ENCODE data around the gene TTLL10. TPM values are rescaled to one million over a fixed set of nuclear protein-coding genes. Genes with fewer than 3 reads are reported as not detected.

The TTLL10 gene
- total RNA-seq, 2 donors from 2014 or later, result not detected

GRCh38 chr1:1235016-1235744 lies 61.5 kb downstream of the TTLL10 start:
- TF ChIP-seq, protein P1, sequence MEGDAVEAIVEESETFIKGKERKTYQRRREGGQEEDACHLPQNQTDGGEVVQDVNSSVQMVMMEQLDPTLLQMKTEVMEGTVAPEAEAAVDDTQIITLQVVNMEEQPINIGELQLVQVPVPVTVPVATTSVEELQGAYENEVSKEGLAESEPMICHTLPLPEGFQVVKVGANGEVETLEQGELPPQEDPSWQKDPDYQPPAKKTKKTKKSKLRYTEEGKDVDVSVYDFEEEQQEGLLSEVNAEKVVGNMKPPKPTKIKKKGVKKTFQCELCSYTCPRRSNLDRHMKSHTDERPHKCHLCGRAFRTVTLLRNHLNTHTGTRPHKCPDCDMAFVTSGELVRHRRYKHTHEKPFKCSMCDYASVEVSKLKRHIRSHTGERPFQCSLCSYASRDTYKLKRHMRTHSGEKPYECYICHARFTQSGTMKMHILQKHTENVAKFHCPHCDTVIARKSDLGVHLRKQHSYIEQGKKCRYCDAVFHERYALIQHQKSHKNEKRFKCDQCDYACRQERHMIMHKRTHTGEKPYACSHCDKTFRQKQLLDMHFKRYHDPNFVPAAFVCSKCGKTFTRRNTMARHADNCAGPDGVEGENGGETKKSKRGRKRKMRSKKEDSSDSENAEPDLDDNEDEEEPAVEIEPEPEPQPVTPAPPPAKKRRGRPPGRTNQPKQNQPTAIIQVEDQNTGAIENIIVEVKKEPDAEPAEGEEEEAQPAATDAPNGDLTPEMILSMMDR (IDR thresholded peaks at IDR 0.05), result no peak
- Histone ChIP-seq H3K27me3 (replicated peaks; ENCODE audit: insufficient read depth) (no peaks in the 10 kb centered on the region), H3K27ac (no peak overlapping the region), H3K9me3 (no peaks in the 10 kb centered on the region), H3K4me1 (ENCODE audit: control insufficient read depth in 1 of 2, low read depth in 2 of 2) (peaks cover 12 to 20% of the 10 kb centered on the region in 2 donors), H3K4me3 (no peak overlapping the region), H3K36me3 (peaks cover 6% of the 10 kb centered on the region)
- ATAC-seq (ENCODE audit: insufficient number of reproducible peaks, low FRiP score, low read depth) (no peak), DNase-seq (ENCODE audit: low spot score) (no peak)

DNA sequence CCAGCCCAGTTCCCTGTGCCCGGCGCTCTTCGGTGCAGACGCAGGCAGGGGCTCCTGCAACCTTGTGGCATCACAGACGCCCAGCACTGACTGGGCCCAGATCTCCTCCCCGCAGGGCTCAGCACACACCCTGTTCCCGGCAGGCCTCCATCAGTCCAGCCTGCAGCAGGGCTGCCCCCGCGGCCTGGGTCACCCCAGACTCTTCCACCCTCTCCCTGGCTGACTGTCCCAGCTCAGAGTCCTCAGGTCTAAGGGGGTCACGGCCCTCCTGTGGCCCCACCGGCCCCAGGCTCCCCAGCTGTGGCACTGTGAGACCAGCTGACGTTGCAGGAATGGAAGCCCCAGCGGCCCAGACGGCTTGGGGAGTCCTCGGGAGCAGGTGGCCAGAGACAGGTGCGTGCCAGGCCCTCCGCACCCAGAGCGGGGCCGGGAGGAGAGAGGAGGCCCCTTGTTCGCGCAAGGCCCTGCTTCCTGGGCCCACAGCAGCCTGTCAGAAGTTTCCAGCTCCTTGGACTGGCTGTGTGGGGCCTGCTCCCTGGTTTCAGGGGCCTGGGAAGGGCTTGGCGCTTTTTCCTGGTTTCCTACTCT lies 62.6 kb downstream of the TTLL10 start:
- H3K36me3 ChIP-seq, result peaks cover 6% of the 10 kb centered on the region
- TF ChIP-seq, protein P1 (IDR thresholded peaks at IDR 0.05), result no peak
- H3K4me3 ChIP-seq, result no peak overlapping the region
- H3K27ac ChIP-seq, result no peak overlapping the region
- peaks cover 6 to 10% of the 10 kb centered on the region in 2 donors for H3K4me1 ChIP-seq (ENCODE audit: control insufficient read depth in 1 of 2, low read depth in 2 of 2)
- no peaks in the 10 kb centered on the region for H3K27me3 ChIP-seq (replicated peaks; ENCODE audit: insufficient read depth)
- ATAC-seq (ENCODE audit: insufficient number of reproducible peaks, low FRiP score, low read depth) (no peak), DNase-seq (ENCODE audit: low spot score) (no peak)
- no peaks in the 10 kb centered on the region for H3K9me3 ChIP-seq

DNA sequence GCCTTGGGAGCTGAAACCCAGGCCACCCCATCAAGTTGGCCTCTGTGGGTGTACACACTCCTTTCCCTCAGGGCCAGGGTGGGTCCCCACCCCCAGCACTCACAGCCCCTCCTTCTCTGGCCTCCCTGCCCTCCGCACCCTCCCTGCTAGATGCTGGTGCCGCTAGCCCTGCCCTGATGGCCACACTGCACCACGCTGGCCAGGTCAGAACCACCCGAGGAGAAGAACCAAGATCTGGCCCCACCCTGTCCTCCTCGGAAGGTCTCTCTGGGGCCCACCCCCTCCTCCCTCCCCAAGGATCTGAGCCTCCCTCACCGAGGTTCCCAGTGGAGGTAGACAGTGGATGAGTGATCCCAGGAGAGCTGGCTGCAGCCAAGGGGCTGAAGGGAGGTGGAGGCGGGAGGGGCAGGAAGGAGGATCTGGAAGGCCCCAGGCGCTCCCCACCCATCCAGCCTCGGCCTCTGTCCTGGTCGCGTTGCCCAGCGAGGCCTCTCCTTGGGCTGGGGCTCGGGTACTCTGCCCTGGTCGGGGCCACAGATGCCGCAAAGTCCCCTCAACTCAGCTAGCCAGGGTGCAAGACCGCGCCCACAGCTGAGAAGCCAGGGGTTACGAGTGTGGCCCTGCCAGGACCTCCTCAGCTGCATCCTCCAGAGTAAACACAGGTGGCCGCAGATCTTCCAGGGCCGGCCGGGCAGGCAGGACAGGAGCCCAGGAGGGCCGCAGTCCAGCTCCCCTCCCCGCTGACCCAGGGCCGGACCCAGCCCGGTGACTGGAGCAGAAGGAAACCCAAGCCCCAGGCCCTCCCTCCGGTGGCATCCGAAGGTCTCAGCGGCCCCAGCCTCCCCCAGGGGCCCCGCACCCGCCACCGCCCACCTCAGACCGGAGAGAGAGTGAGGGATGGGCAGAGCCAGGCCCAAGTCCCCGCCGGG lies 63.5 kb downstream of the TTLL10 start:
- DNase-seq (ENCODE audit: low spot score) (no peak), ATAC-seq (ENCODE audit: insufficient number of reproducible peaks, low FRiP score, low read depth) (no peak)
- H3K27me3 ChIP-seq (replicated peaks; ENCODE audit: insufficient read depth), result no peaks in the 10 kb centered on the region
- no peaks in the 10 kb centered on the region for H3K9me3 ChIP-seq
- no peak overlapping the region for H3K4me3 ChIP-seq
- peaks cover 6% of the 10 kb centered on the region for H3K36me3 ChIP-seq
- H3K4me1 ChIP-seq (ENCODE audit: control insufficient read depth in 1 of 2, low read depth in 2 of 2), result peaks cover 6 to 10% of the 10 kb centered on the region in 2 donors
- TF ChIP-seq, protein P1 (IDR thresholded peaks at IDR 0.05), result no peak
- no peak overlapping the region for H3K27ac ChIP-seq

- Histone ChIP-seq H3K36me3 (peaks cover 6% of the 10 kb centered on the region), H3K4me3 (no peak overlapping the region), H3K27me3 (replicated peaks; ENCODE audit: insufficient read depth) (no peaks in the 10 kb centered on the region), H3K9me3 (no peaks in the 10 kb centered on the region), H3K4me1 (ENCODE audit: control insufficient read depth in 1 of 2, low read depth in 2 of 2) (peaks cover under 1 to 2% of the 10 kb centered on the region in 2 donors), H3K27ac (no peak overlapping the region)
- TF ChIP-seq, protein P1 (IDR thresholded peaks at IDR 0.05), result no peak
- no peak for ATAC-seq (ENCODE audit: insufficient number of reproducible peaks, low FRiP score, low read depth)
- no peak for DNase-seq (ENCODE audit: low spot score)
These were observed 64.4 kb downstream of the TTLL10 start for GRCh38 chr1:1237874-1238701.
